Uterine smooth muscle cell (primary cell): ENCODE measurements around the gene CSNK1D. TPM values are rescaled to one million over a fixed set of nuclear protein-coding genes. Genes with fewer than 3 reads are reported as not detected.

Experiments used
- total RNA-seq: library from RNA; depleted of rRNA; stranded (reverse); fragments of >200 nt; gene quantifications from 2 replicates; pipeline ENCODE4 v1.2.3, GENCODE V29; 2014

Gene CSNK1D
- 57.6 and 59.3 TPM in 2 replicates for total RNA-seq

DNA sequence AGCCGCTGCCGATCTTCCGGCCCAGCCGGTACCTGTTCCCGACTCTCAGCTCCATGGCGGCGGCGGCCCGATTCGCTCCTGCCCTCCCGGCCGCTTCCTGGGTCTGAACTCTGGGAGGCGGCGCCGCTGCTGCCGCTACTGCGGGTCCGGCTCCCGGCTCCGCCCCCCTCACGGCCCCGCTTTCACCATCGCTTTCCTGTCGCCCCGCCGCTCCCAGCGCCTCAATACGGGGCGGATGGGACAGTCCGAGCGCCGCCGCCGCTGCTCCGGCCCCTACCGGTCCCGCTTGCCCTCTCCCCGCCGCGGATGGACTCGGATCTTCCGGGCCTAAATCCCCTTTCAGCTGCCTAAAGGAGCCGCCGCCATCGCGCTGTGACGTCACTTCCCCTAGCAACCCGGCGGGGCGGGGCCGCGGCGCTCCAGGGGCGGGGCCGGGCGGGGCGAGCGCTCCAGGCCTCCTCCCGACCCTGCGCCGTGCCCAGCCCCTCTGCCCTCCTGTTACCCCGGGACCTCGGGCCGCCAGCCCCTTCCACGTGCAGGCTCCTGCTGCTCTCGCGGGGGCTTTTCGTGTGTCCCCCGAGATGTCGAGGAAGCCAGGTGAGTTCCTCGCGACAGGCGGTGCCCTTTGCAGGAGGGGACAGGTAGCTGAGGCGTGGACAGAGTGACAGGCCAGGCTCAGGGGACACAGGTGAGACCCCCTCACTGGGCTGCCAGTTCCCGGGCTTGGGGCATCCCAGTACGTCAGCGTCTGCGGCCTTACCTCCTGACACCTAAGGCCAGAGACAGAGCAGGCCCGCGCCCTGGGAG, at the start of gene CSNK1D:
Gene CSNK1D, minus strand, starts transcription at position 374 of the 807 bp plus-strand sequence. Its CDS starts 319 bp downstream, at position 55.

DNA sequence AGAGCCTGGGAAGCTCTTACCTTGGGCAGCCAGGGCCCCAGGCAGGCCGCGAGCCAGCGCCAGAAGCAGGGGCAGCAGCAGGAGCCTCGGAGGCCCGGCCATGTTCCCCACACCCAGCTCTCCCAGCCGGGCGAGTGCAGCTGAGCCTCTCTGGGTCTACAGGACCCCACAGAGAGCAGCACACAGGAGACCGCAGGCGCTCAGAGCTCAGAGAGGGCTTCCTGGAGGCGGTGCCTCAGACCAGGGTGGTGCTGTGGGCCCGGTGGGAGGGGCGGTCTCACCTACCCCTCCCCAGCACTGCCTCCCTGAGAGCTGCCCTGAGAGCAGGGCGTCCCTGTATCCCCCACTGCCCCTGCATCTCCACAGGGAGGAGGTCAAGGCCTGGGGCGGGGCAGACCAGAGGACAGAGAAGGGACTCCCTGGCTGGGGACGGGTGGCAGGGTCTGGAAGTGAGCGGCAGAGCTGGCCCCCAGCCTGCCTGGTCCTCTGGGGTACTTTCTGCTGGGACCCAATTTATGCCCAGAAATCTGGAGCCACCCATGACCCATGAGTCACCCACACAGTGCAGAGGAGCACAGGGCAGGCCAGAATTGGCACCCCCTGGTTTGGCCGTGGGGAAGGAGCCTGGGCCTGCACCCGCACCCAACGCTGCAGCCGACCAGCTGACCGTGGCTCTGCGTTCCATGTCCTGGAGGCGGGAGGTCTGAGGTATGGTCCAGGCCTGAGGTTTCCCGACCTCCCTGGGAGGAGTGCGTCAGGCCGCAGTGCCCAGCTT, 44.1 kb upstream of the CSNK1D start, which contains the start of gene CD7:
Gene CD7, minus strand, starts transcription at position 215 of the 775 bp plus-strand sequence. Its CDS starts 113 bp downstream, at position 102.

GRCh38 chr17:82228842-82229697, 44.4 kb downstream of the CSNK1D start, which contains the start of gene SLC16A3:
TSS of gene SLC16A3 (plus strand) at chr17:82229042. CDS start at chr17:82236009, 6,967 bp downstream.

DNA sequence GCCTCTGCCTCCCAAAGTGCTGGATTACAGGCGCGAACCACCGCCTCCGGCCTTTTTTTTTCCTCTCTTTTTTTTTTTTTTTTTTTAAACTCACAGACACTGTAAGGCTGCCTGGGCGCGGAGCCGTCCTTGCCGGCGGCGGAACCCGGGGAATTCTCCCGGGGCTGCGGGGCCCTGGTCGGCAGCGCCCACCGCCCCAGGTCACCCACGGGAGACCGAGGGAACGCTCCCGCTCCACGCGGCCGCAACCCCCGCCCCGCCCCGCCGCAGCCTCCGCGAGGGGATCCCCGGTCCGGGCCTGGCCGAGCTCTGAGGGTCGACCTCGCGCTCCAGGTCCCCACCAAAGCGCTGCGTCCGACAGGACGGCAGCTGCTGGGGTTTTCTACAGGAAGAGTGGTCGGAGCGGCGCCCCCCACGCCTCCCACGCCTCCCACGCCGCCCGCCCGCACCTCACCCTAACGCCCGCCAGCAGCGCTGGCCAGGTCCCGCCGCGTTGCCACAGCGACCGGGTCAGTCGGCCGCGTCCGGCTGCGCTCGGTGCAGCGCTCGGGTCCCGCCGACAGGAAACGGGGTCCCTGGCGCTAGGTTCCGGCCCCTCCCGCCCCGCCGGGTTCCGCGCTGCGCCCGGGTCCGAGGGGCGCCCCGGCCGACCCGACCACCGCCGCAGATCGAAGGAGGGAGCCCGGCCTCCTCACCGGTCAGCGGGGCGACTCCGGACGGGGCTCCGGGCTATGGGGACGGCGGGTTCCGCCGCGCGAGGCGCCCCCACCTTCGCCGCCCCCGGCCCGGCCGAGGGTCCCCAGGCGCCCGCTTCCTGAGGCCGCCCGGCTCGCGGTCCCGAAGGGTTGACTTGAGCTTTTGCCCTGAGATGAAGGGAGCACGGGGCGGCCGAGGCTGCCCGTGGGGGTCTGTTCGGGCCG, 60.9 kb downstream of the CSNK1D start, which contains the start of gene CCDC57:
Gene CCDC57, minus strand, starts transcription at position 512 of the 920 bp plus-strand sequence. CDS start 10,898 bp downstream, outside the sequence.

Other genes starting within 250 kb of the CSNK1D start
- 7.4 and 9.0 TPM in 2 replicates for gene RAC3, start 242.0 kb downstream of the CSNK1D start, total RNA-seq
- 47.3 and 55.2 TPM in 2 replicates for gene DCXR, start 236.0 kb downstream of the CSNK1D start, total RNA-seq
- 28.7 and 50.9 TPM in 2 replicates for gene RFNG, start 221.9 kb downstream of the CSNK1D start, total RNA-seq
- 99.2 and 137 TPM in 2 replicates for gene GPS1, start 221.8 kb downstream of the CSNK1D start, total RNA-seq
- gene DUS1L, start 207.9 kb downstream of the CSNK1D start, total RNA-seq: 70.9 and 85.4 TPM in 2 replicates
- gene FASN, start 175.5 kb downstream of the CSNK1D start, total RNA-seq: 234 and 261 TPM in 2 replicates
- 21.7 and 22.1 TPM in 2 replicates for gene CCDC57, start 60.9 kb downstream of the CSNK1D start, total RNA-seq
- gene SLC16A3, start 44.7 kb downstream of the CSNK1D start, total RNA-seq: 119 and 123 TPM in 2 replicates
- gene CD7, start 43.9 kb upstream of the CSNK1D start, total RNA-seq: not detected in 2 replicates
- gene SECTM1, start 60.1 kb upstream of the CSNK1D start, total RNA-seq: 2.9 and 3.9 TPM in 2 replicates
- gene TEX19, start 85.5 kb upstream of the CSNK1D start, total RNA-seq: 0.12 TPM in 1 of 2 replicates, not detected in the other
- not detected in 2 replicates for gene UTS2R, start 98.1 kb upstream of the CSNK1D start, total RNA-seq
- 11.0 and 13.5 TPM in 2 replicates for gene HEXD, start 144.6 kb upstream of the CSNK1D start, total RNA-seq
- gene OGFOD3, start 144.9 kb upstream of the CSNK1D start, total RNA-seq: 32.5 and 42.4 TPM in 2 replicates
- 39.6 and 63.5 TPM in 2 replicates for gene CYBC1, start 177.1 kb upstream of the CSNK1D start, total RNA-seq
- gene NARF, start 185.0 kb upstream of the CSNK1D start, total RNA-seq: 26.0 and 32.4 TPM in 2 replicates
- gene FOXK2, start 246.0 kb upstream of the CSNK1D start, total RNA-seq: 28.6 and 29.1 TPM in 2 replicates